ENCODE results near the gene MAFB.

The MAFB gene

DNA sequence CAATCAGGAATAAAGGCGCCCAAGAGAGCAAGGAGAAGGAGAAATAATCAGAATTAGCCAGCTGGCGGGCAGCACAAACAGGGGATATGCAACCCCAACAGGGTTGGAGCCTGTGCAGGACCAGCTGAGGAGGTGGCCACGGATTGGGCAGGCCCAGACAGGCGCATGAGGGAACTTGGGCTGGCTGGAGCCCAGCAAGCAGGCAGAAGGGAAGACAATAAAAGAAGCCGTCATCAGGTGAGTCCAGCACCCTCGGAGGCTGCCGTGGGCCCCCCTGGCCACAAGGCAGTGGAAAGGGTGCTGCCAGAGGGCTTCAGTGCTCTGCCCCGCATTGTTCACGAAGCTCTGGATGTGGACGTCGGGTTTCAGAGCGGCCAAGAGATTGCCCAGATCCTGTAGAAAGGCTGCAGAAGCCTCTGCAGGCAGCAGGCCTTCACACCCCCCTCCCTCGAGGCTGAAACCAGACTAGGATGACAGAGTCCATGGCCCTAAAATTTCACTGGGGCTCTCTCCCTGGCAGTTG, 28.4 kb upstream of the MAFB start:
- Histone ChIP-seq H3K9ac (ENCODE audit: low read length) (no peak overlapping the region), H3K27ac (ENCODE audit: low read length) (no peak overlapping the region), H3K4me1 (ENCODE audit: control insufficient read depth, low read depth, low read length) (no peaks in the 10 kb centered on the region), H3K36me3 (ENCODE audit: control insufficient read depth, low read depth, low read length) (no peaks in the 10 kb centered on the region), H3K4me3 (ENCODE audit: low read length) (no peak overlapping the region), H3K9me3 (ENCODE audit: control insufficient read depth, low read depth, low read length) (no peaks in the 10 kb centered on the region), H3K27me3 (ENCODE audit: control insufficient read depth, insufficient read depth, low read length) (no peaks in the 10 kb centered on the region)

DNA sequence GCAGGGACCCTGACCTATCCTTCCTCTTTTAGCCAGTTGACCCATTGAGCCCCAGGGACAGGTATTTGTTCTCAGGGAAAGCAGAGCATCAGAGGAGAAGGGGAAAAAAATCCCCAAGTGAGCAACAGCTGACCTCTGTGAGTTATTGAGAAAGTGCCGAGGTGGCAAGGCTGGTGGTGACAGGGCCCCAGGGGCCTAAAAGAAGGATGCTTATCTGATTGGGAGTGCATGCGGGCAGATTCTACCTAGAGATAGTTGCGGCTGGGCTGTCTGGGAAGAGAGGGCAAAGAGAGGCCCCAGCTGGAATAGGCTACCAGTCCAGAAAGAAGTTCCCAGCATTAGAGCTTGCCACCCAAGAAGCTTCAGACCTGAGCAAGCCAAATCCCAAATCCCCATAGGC, 26.5 kb upstream of the MAFB start:
- H3K9ac ChIP-seq (ENCODE audit: low read length): no peak overlapping the region
- H3K27ac ChIP-seq (ENCODE audit: low read length): no peak overlapping the region
- H3K9me3 ChIP-seq (ENCODE audit: control insufficient read depth, low read depth, low read length): no peaks in the 10 kb centered on the region
- no peaks in the 10 kb centered on the region for H3K36me3 ChIP-seq (ENCODE audit: control insufficient read depth, low read depth, low read length)
- no peak overlapping the region for H3K4me3 ChIP-seq (ENCODE audit: low read length)
- H3K4me1 ChIP-seq (ENCODE audit: control insufficient read depth, low read depth, low read length): no peaks in the 10 kb centered on the region
- no peaks in the 10 kb centered on the region for H3K27me3 ChIP-seq (ENCODE audit: control insufficient read depth, insufficient read depth, low read length)

DNA sequence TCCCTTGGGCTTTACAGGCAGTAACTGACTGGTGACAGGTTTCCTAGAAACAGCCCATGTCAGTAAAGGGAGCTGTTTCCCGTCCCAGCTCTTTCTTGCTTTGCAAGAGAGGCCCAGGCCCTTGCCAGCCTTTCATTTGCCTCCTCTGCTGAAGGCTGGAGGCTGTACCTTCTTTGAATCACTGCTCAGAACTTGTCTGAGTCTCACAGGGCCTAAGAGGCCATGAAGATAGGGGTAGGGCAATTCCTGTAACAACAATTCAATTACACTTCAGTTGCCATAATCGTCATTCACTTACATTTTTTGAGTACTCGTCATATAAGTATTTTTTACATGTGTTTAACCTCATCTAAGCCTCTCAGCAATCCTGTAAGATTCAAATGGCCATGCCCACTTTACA, 25.9 kb upstream of the MAFB start:
- Histone ChIP-seq H3K9me3 (ENCODE audit: control insufficient read depth, low read depth, low read length) (no peaks in the 10 kb centered on the region), H3K36me3 (ENCODE audit: control insufficient read depth, low read depth, low read length) (no peaks in the 10 kb centered on the region), H3K4me1 (ENCODE audit: control insufficient read depth, low read depth, low read length) (no peaks in the 10 kb centered on the region), H3K27ac (ENCODE audit: low read length) (no peak overlapping the region), H3K9ac (ENCODE audit: low read length) (no peak overlapping the region), H3K4me3 (ENCODE audit: low read length) (no peak overlapping the region), H3K27me3 (ENCODE audit: control insufficient read depth, insufficient read depth, low read length) (no peaks in the 10 kb centered on the region)

DNA sequence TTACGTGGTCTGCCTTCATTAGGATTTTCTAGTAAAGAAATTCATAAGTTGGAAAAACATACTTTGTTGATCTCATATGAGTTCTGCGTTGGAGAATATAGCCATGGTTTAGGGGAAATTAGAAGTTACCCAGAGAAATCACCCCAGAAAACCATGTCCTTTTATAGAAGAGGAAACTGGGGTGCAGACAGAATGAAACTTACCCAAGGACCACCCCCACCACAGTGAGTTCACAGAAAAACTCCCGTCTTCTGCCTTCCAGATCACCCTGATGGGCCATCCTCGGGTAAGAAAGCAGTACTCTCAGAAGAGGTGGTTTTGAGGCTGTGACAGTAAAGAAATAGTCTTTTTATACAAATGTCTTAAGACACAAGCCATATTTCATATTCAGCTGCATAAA, 25.1 kb upstream of the MAFB start:
- H3K27ac ChIP-seq (ENCODE audit: low read length): no peak overlapping the region
- no peaks in the 10 kb centered on the region for H3K9me3 ChIP-seq (ENCODE audit: control insufficient read depth, low read depth, low read length)
- no peak overlapping the region for H3K4me3 ChIP-seq (ENCODE audit: low read length)
- H3K4me1 ChIP-seq (ENCODE audit: control insufficient read depth, low read depth, low read length): no peaks in the 10 kb centered on the region
- H3K36me3 ChIP-seq (ENCODE audit: control insufficient read depth, low read depth, low read length): no peaks in the 10 kb centered on the region
- H3K27me3 ChIP-seq (ENCODE audit: control insufficient read depth, insufficient read depth, low read length): no peaks in the 10 kb centered on the region
- H3K9ac ChIP-seq (ENCODE audit: low read length): no peak overlapping the region

DNA sequence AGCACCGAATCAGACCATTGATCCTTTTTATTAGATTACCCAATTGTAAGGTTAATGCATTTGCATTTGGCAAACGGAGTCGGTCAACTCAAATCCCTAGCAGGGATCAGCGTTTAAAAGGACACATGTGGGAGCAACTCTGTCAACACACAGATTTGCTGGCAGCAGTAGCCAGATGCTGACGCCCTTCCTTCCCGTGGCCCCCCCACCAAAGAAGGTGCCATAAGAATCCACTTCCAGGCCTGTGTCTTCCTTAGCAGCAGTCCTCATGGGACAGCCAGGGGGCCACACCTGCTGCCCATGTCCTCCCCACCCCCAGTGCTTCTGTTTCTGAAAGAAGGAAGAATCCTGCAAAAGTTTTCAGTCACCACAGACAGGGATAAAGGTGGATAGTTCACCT, 24.5 kb upstream of the MAFB start:
- Histone ChIP-seq H3K27me3 (ENCODE audit: control insufficient read depth, insufficient read depth, low read length) (no peaks in the 10 kb centered on the region), H3K36me3 (ENCODE audit: control insufficient read depth, low read depth, low read length) (no peaks in the 10 kb centered on the region), H3K9me3 (ENCODE audit: control insufficient read depth, low read depth, low read length) (no peaks in the 10 kb centered on the region), H3K4me3 (ENCODE audit: low read length) (no peak overlapping the region), H3K27ac (ENCODE audit: low read length) (no peak overlapping the region), H3K4me1 (ENCODE audit: control insufficient read depth, low read depth, low read length) (no peaks in the 10 kb centered on the region), H3K9ac (ENCODE audit: low read length) (no peak overlapping the region)

DNA sequence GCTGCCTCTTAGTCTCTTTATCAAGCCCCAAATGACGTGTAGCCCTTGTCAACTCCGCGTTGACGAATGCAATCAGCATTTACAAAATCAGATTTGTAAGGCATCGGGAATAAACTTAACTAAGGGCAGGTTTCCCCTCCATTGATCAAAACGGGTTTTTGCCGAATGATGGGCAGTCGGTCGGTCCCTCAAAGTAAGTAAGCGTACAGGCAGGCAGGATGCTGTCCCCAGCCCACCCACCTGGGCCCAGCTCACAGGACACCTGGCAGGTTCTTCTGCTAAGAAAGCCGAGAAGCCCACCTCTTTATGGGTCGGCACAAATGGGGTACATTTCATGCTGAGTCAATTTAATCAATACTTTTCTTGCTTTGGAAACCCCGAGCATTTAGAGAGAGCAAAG, 22.0 kb upstream of the MAFB start:
- Histone ChIP-seq H3K9me3 (ENCODE audit: control insufficient read depth, low read depth, low read length) (no peaks in the 10 kb centered on the region), H3K27ac (ENCODE audit: low read length) (no peak overlapping the region), H3K4me1 (ENCODE audit: control insufficient read depth, low read depth, low read length) (peaks cover 5% of the 10 kb centered on the region), H3K36me3 (ENCODE audit: control insufficient read depth, low read depth, low read length) (no peaks in the 10 kb centered on the region), H3K9ac (ENCODE audit: low read length) (no peak overlapping the region), H3K27me3 (ENCODE audit: control insufficient read depth, insufficient read depth, low read length) (no peaks in the 10 kb centered on the region), H3K4me3 (ENCODE audit: low read length) (no peak overlapping the region)

DNA sequence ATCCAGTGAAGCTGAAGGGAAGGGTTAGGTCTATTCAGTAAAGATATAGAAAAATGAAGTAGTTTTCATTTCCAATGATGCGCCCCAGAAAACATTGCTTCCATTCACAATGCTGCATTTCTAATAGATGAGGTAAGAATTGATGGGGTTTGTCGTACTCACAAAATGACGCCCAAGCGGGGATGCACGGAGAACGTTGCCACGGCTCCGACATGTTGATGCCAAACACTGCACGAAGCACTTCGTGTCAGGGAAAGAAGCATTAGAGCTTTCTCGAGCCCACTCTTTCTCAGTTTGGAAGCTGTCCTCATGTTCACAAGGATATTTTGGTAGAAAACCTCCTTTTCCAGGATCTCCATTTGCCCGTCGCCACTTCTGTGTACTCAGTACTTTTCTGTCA, 21.6 kb upstream of the MAFB start:
- no peaks in the 10 kb centered on the region for H3K36me3 ChIP-seq (ENCODE audit: control insufficient read depth, low read depth, low read length)
- H3K9me3 ChIP-seq (ENCODE audit: control insufficient read depth, low read depth, low read length): no peaks in the 10 kb centered on the region
- no peak overlapping the region for H3K4me3 ChIP-seq (ENCODE audit: low read length)
- H3K27ac ChIP-seq (ENCODE audit: low read length): no peak overlapping the region
- no peak overlapping the region for H3K9ac ChIP-seq (ENCODE audit: low read length)
- H3K4me1 ChIP-seq (ENCODE audit: control insufficient read depth, low read depth, low read length): peaks cover 5% of the 10 kb centered on the region
- no peaks in the 10 kb centered on the region for H3K27me3 ChIP-seq (ENCODE audit: control insufficient read depth, insufficient read depth, low read length)

DNA sequence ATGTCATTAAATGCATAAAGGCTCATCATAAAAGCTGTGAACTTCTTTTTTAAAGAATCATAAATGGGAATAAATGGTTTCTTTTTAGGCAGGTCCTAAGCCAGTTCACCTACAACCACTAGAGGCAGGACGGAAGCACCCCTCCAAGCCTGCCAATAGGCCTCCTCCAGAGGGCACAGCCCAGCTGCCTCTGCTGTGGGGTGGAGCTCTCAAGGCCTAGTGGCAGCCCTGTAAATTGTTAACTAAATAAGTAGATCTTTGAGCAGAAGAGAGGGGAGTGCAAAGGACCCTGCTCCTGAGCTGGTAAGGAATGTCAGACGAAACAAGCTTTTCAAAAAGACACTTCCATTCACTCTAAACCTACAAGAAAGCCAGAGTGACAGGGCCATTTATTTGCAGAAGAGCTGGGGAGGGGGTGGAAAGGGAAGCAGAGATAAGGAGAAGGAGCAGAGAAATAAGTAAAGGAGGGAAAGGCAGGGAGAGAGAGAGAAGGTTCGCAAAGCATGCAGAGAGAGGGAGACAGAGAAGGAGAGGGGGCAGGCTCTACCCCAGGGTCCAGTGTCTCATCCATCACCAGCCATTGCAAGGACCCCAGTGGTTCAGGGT, 18.0 kb upstream of the MAFB start:
- H3K4me3 ChIP-seq (ENCODE audit: low read length): no peak overlapping the region
- H3K9ac ChIP-seq (ENCODE audit: low read length): no peak overlapping the region
- H3K9me3 ChIP-seq (ENCODE audit: control insufficient read depth, low read depth, low read length): no peaks in the 10 kb centered on the region
- no peaks in the 10 kb centered on the region for H3K36me3 ChIP-seq (ENCODE audit: control insufficient read depth, low read depth, low read length)
- H3K27me3 ChIP-seq (ENCODE audit: control insufficient read depth, insufficient read depth, low read length): no peaks in the 10 kb centered on the region
- H3K27ac ChIP-seq (ENCODE audit: low read length): no peak overlapping the region
- peaks cover 5% of the 10 kb centered on the region for H3K4me1 ChIP-seq (ENCODE audit: control insufficient read depth, low read depth, low read length)

DNA sequence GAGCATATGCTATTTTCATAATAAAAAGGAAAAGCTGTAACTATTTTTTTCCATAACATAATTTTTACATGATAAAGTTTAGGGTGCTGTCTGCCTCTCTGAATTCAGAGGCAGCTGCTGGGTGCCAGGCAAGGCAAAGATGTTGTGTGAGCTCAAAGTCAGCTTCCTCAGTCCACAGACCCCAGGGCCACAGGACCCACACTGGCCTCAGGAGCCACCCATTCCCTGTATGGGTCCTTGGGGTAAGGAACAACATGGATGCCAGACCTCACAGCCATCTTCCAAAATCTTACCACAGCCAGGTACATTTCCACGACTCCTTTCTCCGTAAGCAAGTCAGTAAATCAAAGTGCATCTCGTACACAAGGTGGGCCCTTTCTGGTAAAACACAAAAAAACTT, 16.4 kb upstream of the MAFB start:
- Histone ChIP-seq H3K27me3 (ENCODE audit: control insufficient read depth, insufficient read depth, low read length) (no peaks in the 10 kb centered on the region), H3K4me1 (ENCODE audit: control insufficient read depth, low read depth, low read length) (peaks cover 5% of the 10 kb centered on the region), H3K4me3 (ENCODE audit: low read length) (no peak overlapping the region), H3K9ac (ENCODE audit: low read length) (no peak overlapping the region), H3K27ac (ENCODE audit: low read length) (no peak overlapping the region), H3K36me3 (ENCODE audit: control insufficient read depth, low read depth, low read length) (no peaks in the 10 kb centered on the region), H3K9me3 (ENCODE audit: control insufficient read depth, low read depth, low read length) (no peaks in the 10 kb centered on the region)

DNA sequence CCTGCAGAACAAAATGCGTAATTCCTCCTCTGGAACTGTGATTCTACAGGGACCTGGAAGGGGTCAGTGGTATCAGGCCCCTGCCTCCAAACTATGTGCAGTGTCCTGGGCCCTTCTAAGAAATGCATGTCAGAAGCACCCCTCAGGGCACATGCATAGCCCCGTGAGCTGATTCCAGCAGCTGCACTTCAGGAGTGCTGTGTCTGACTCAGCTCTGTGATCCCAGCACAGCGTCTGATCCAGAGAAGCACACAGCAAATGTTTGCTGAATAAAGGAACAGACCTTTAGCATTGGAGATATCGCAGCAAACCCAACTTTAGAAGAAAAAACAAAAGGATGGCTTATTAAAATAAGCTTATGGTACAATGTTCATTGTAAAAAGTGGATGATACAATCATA, 15.8 kb upstream of the MAFB start:
- Histone ChIP-seq H3K9ac (ENCODE audit: low read length) (no peak overlapping the region), H3K27ac (ENCODE audit: low read length) (no peak overlapping the region), H3K27me3 (ENCODE audit: control insufficient read depth, insufficient read depth, low read length) (no peaks in the 10 kb centered on the region), H3K4me3 (ENCODE audit: low read length) (no peak overlapping the region), H3K4me1 (ENCODE audit: control insufficient read depth, low read depth, low read length) (peaks cover 5% of the 10 kb centered on the region), H3K36me3 (ENCODE audit: control insufficient read depth, low read depth, low read length) (no peaks in the 10 kb centered on the region), H3K9me3 (ENCODE audit: control insufficient read depth, low read depth, low read length) (no peaks in the 10 kb centered on the region)

DNA sequence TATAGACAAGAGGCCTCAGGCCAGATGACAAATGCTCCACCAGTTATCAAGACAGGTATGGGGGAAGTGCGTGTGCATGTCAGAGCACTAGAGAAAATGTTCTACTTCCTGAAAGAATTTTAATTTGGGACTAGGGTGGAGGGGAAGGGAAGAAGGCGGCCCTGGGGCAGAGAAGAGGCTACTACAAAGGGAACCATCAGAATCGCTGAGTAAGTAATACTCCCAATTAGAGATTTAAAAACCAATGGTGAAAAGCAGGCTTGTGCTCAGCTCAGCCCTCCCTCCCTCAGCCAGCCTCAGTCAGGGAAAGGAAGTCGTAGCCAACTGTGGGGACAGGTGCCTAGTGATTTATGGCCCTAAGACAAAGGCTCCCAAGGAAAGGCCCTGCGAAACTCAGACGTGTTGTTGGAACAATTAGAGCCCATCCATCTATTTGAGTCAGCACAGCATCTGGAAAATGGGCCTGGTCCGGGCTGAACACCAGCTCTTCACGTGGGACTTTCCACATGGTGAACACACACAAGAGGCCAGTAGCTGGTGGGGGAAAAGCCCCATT, 15.0 kb upstream of the MAFB start:
- no peak overlapping the region for H3K9ac ChIP-seq (ENCODE audit: low read length)
- H3K4me1 ChIP-seq (ENCODE audit: control insufficient read depth, low read depth, low read length): peaks cover 5% of the 10 kb centered on the region
- no peak overlapping the region for H3K27ac ChIP-seq (ENCODE audit: low read length)
- H3K4me3 ChIP-seq (ENCODE audit: low read length): no peak overlapping the region
- H3K27me3 ChIP-seq (ENCODE audit: control insufficient read depth, insufficient read depth, low read length): no peaks in the 10 kb centered on the region
- no peaks in the 10 kb centered on the region for H3K9me3 ChIP-seq (ENCODE audit: control insufficient read depth, low read depth, low read length)
- H3K36me3 ChIP-seq (ENCODE audit: control insufficient read depth, low read depth, low read length): no peaks in the 10 kb centered on the region

DNA sequence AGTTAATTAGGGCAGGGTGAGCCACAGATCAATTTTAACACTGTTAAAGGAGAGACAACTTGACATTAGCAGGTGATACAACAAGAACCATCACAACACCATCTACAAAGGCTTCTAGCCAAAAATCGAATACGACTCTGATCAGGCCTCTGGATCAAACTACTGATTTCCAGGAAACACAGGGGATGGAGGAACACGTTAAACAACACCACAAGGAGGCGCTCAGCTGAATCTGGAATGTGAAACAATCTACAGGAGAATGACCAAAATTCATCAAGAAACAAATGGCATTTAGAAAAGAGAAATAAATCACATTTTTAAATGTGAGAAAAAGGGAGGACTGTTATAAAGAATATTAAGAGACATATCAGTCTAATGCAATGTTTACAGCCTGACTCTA, 13.5 kb upstream of the MAFB start:
- no peaks in the 10 kb centered on the region for H3K9me3 ChIP-seq (ENCODE audit: control insufficient read depth, low read depth, low read length)
- H3K27ac ChIP-seq (ENCODE audit: low read length): no peak overlapping the region
- peaks cover 7% of the 10 kb centered on the region for H3K27me3 ChIP-seq (ENCODE audit: control insufficient read depth, insufficient read depth, low read length)
- no peak overlapping the region for H3K4me3 ChIP-seq (ENCODE audit: low read length)
- no peaks in the 10 kb centered on the region for H3K36me3 ChIP-seq (ENCODE audit: control insufficient read depth, low read depth, low read length)
- H3K9ac ChIP-seq (ENCODE audit: low read length): no peak overlapping the region
- peaks cover 5% of the 10 kb centered on the region for H3K4me1 ChIP-seq (ENCODE audit: control insufficient read depth, low read depth, low read length)

Measured in iPS-18a (cell line).